ENCODE results near the gene IL1B.

GRCh38 chr2:112825706-112826105, 10.9 kb downstream of the IL1B start:
- no peak for TF ChIP-seq EZH2 (IDR thresholded peaks at IDR 0.05)
- no peak for TF ChIP-seq FOXP2 (optimal IDR thresholded peaks at IDR 0.05; ENCODE audit: control extremely low read depth, extremely low read length, insufficient read depth)

Data from SK-N-MC (cell line).